Calu3 (cell line): ENCODE results near the gene CDH13. TPM values are rescaled to one million over a fixed set of nuclear protein-coding genes. Genes with fewer than 3 reads are reported as not detected.

Experiments used
- BruUV-seq: library from RNA; stranded (reverse); fragments of 400-500 nt; replicated peaks from 2 replicates; lab custom pipeline; 2021; lab: Mats Ljungman, UMichigan
- CTCF ChIA-PET: fragments of 300-600 bp; sonication (Branson Sonifier 250); formaldehyde crosslinking; loops from one replicate; lab custom pipeline; 2022; ENCODE audit warnings: antibody characterized with exemption; lab: Charles Lee
- DNase-seq: peaks from one replicate; pipeline ENCODE4 v3.0.0; 2022
- H3K27ac Mint-ChIP-seq: one replicate; pipeline ENCODE4 v1.8.0; 2022; ENCODE audit warnings: mixed read lengths; ENCODE audit not compliant: unreplicated experiment
- H3K27me3 Mint-ChIP-seq: one replicate; pipeline ENCODE4 v1.8.0; 2022; ENCODE audit warnings: mixed read lengths; ENCODE audit not compliant: unreplicated experiment
- H3K36me3 Mint-ChIP-seq: one replicate; pipeline ENCODE4 v1.8.0; 2022; ENCODE audit warnings: mild to moderate bottlenecking, moderate library complexity, mixed read lengths; ENCODE audit not compliant: insufficient read depth, unreplicated experiment
- H3K4me1 Mint-ChIP-seq: one replicate; pipeline ENCODE4 v1.8.0; 2022; ENCODE audit warnings: mild to moderate bottlenecking, low read depth, mixed read lengths; ENCODE audit not compliant: unreplicated experiment
- H3K4me3 Mint-ChIP-seq: one replicate; pipeline ENCODE4 v1.8.0; 2022; ENCODE audit warnings: mild to moderate bottlenecking, low read depth, moderate library complexity, mixed read lengths; ENCODE audit not compliant: unreplicated experiment
- H3K9me3 Mint-ChIP-seq: one replicate; pipeline ENCODE4 v1.8.0; 2022; ENCODE audit warnings: low read depth, mixed read lengths; ENCODE audit not compliant: unreplicated experiment
- CTCF ChIP-seq: fragments of 200-600 bp; IDR thresholded peaks from one replicate; pipeline ENCODE4 v1.8.0; 2022; ENCODE audit warnings: antibody characterized with exemption; ENCODE audit not compliant: unreplicated experiment
- intact Hi-C: fragments of 100-400 bp; cut with micrococcal nuclease; formaldehyde crosslinking; loops from one replicate; pipeline ENCODE4 v1.10.0; 2022; ENCODE audit not compliant: unreplicated experiment
- total RNA-seq: library from RNA; stranded (reverse); gene quantifications from 2 replicates; pipeline ENCODE4 v1.2.3, GENCODE V29; 2022

The CDH13 gene
- total RNA-seq, 1 experiment from 2014 or later: not detected

DNA sequence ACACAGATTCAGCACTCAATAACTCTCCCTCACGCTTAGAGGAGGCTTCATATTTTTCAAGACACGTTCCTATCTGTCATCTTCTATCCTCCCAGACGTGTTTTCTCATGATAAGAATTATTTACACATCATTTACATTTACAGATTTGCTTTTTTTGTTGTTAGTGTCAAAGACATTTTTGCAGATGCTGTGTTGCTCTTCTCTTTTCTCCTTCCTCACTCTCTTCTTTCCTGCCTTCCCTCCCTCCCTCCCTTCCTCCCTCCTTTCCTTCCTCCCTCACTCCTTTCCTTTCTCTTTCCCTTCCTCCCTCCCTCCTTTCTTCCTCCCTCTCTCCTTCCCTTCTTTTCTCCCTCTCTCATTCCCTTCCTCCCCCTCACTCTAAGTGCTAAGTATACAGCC, 643.9 kb downstream of the CDH13 start:
- no peaks in the 10 kb centered on the region for H3K4me1 Mint-ChIP-seq
- no peaks in the 10 kb centered on the region for H3K36me3 Mint-ChIP-seq
- H3K27ac Mint-ChIP-seq: no peak overlapping the region
- no peak for DNase-seq
- TF ChIP-seq CTCF: no peak
- CTCF ChIA-PET: no interaction called here
- BruUV-seq: no TSS peak
- peaks cover 21% of the 10 kb centered on the region for H3K9me3 Mint-ChIP-seq
- H3K27me3 Mint-ChIP-seq: no peaks in the 10 kb centered on the region
- no peak overlapping the region for H3K4me3 Mint-ChIP-seq
- intact Hi-C loops: no loop called here

GRCh38 chr16:83271123-83271522, 644.4 kb downstream of the CDH13 start:
- BruUV-seq: no TSS peak
- TF ChIP-seq CTCF: no peak
- peaks cover 21% of the 10 kb centered on the region for H3K9me3 Mint-ChIP-seq
- intact Hi-C loops: no loop called here
- DNase-seq: no peak
- no peak overlapping the region for H3K27ac Mint-ChIP-seq
- no peaks in the 10 kb centered on the region for H3K4me1 Mint-ChIP-seq
- no peaks in the 10 kb centered on the region for H3K27me3 Mint-ChIP-seq
- no peaks in the 10 kb centered on the region for H3K36me3 Mint-ChIP-seq
- CTCF ChIA-PET: no interaction called here
- no peak overlapping the region for H3K4me3 Mint-ChIP-seq

GRCh38 chr16:83271970-83272575, 645.3 kb downstream of the CDH13 start:
- Mint-ChIP-seq H3K27ac (no peak overlapping the region), H3K4me1 (no peaks in the 10 kb centered on the region), H3K36me3 (no peaks in the 10 kb centered on the region), H3K27me3 (no peaks in the 10 kb centered on the region), H3K9me3 (peaks cover 17% of the 10 kb centered on the region), H3K4me3 (no peak overlapping the region)
- BruUV-seq: no TSS peak
- intact Hi-C loops: no loop called here
- no peak for TF ChIP-seq CTCF
- CTCF ChIA-PET: interaction anchor here (0.6 kb wide), 1 partner anchor 84 kb away, joined by 5 read pairs; no protein-coding TSS in a partner anchor
- DNase-seq: no peak

GRCh38 chr16:83272843-83273242, 646.1 kb downstream of the CDH13 start:
- no peaks in the 10 kb centered on the region for H3K4me1 Mint-ChIP-seq
- BruUV-seq: no TSS peak
- no peak overlapping the region for H3K27ac Mint-ChIP-seq
- H3K9me3 Mint-ChIP-seq: peaks cover 17% of the 10 kb centered on the region
- H3K36me3 Mint-ChIP-seq: no peaks in the 10 kb centered on the region
- H3K27me3 Mint-ChIP-seq: no peaks in the 10 kb centered on the region
- CTCF ChIA-PET: interaction anchor here (0.6 kb wide), 1 partner anchor 83 kb away, joined by 5 read pairs; no protein-coding TSS in a partner anchor
- DNase-seq: no peak
- no peak overlapping the region for H3K4me3 Mint-ChIP-seq
- intact Hi-C loops: no loop called here
- TF ChIP-seq CTCF: no peak
